HCT116 (cell line): ENCODE results near the gene KCND1. TPM values are rescaled to one million over a fixed set of nuclear protein-coding genes. Genes with fewer than 3 reads are reported as not detected.

ENCODE experiments used
- ATAC-seq: fragments of 200-7000 bp; cut with Tn5 transposase; 2 replicates; pipeline ENCODE4 v1.9.1; 2020; ENCODE audit warnings: mild to moderate bottlenecking, moderate library complexity
- BruUV-seq: library from RNA; stranded (reverse); fragments of 400-500 nt; replicated peaks from 2 replicates; lab custom pipeline; 2021; lab: Mats Ljungman, UMichigan
- CTCF ChIA-PET: fragments of 300-600 bp; sonication (Branson Sonifier 250); formaldehyde crosslinking; loops from one replicate; lab custom pipeline; 2021; ENCODE audit warnings: antibody characterized with exemption; lab: Charles Lee
- POLR2A ChIA-PET: fragments of 300-600, 350-600 bp; sonication (Branson Sonifier 250); formaldehyde crosslinking; loops from one replicate; lab custom pipeline; 2021; ENCODE audit warnings: antibody characterized with exemption; lab: Charles Lee
- RAD21 ChIA-PET, 2 experiments: fragments of 300-600 bp; sonication (Branson Sonifier 250); formaldehyde crosslinking; loops; one replicate each; lab custom pipeline; 2023; ENCODE audit warnings: low total read pairs in 2 of 2; ENCODE audit not compliant: uncharacterized antibody in 2 of 2, unreplicated experiment in 2 of 2, low non-redundant PET in 1 of 2; lab: Charles Lee
- DNase-seq: peaks from one replicate; pipeline ENCODE4 v3.0.0-alpha.2; 2010; ENCODE audit warnings: low read depth, low spot score
- H2AFZ ChIP-seq: fragments of 200-600 bp; shearing (Covaris generic), sonication (generic); 2 replicates; pipeline ENCODE4 v1.6.1; 2017; ENCODE audit warnings: low read depth, mixed run types, mixed read lengths, antibody characterized with exemption, low read length; ENCODE audit not compliant: poor library complexity, severe bottlenecking
- H3K27ac ChIP-seq: 2 replicates; pipeline ENCODE4 v1.5.1; 2012; ENCODE audit warnings: low read depth, low read length
- H3K27me3 ChIP-seq: fragments of 200-600 bp; sonication (generic); 2 replicates; pipeline ENCODE4 v1.6.1; 2016; ENCODE audit warnings: mixed run types, low read length, mixed read lengths; ENCODE audit not compliant: insufficient read depth
- H3K36me3 ChIP-seq, 2 experiments: fragments of 200-500 bp in 1 of 2; fragments of 200-600 bp in 1 of 2; sonication (Bioruptor generic) in 1 of 2; sonication (generic) in 1 of 2; 2 replicates each; pipeline versions ENCODE4 v1.5.1 to v1.6.1; 2014 to 2016; ENCODE audit warnings: low read length in 2 of 2, inconsistent platforms in 1 of 2, mixed read lengths in 1 of 2, mixed run types in 1 of 2; ENCODE audit not compliant: insufficient read depth in 2 of 2, control insufficient read depth in 1 of 2
- H3K4me1 ChIP-seq, 2 experiments: fragments of 200-600 bp in 1 of 2; sonication (generic) in 1 of 2; 2 replicates each; pipeline versions ENCODE4 v1.5.1 to v1.6.1; 2012 to 2017; ENCODE audit warnings: low read length in 2 of 2, inconsistent platforms in 1 of 2, mild to moderate bottlenecking in 1 of 2, mixed read lengths in 1 of 2, mixed run types in 1 of 2, moderate library complexity in 1 of 2; ENCODE audit not compliant: insufficient read depth in 2 of 2, control insufficient read depth in 1 of 2
- H3K4me2 ChIP-seq: fragments of 200-600 bp; sonication (generic); 2 replicates; pipeline ENCODE4 v1.6.1; 2017; ENCODE audit warnings: mixed run types, low read length, mixed read lengths
- H3K4me3 ChIP-seq, 2 experiments: fragments of 200-600 bp in 1 of 2; sonication (generic) in 1 of 2; replicated peaks in 1 of 2; 2 replicates each; pipeline ENCODE4 v1.5.1; 2011 to 2016; ENCODE audit warnings: low read length in 2 of 2, control low read depth in 1 of 2, low read depth in 1 of 2, mild to moderate bottlenecking in 1 of 2, mixed read lengths in 1 of 2, mixed run types in 1 of 2
- H3K79me2 ChIP-seq: fragments of 200-600 bp; sonication (generic); 2 replicates; pipeline ENCODE4 v1.6.1; 2017; ENCODE audit warnings: mild to moderate bottlenecking, mixed run types, low read length, moderate library complexity, mixed read lengths; ENCODE audit not compliant: insufficient read depth
- H3K9ac ChIP-seq: fragments of 200-600 bp; sonication (generic); 2 replicates; pipeline ENCODE4 v1.6.1; 2016; ENCODE audit warnings: low read length, mixed read lengths
- H3K9me2 ChIP-seq: fragments of 200-600 bp; sonication (generic), shearing (Covaris generic); 2 replicates; pipeline ENCODE4 v1.6.1; 2017; ENCODE audit warnings: mixed run types, mild to moderate bottlenecking, moderate library complexity; ENCODE audit not compliant: insufficient read depth
- H3K9me3 ChIP-seq, 2 experiments: fragments of 200-500 bp in 1 of 2; fragments of 200-600 bp in 1 of 2; sonication (Bioruptor generic) in 1 of 2; sonication (generic) in 1 of 2; 2 replicates each; pipeline ENCODE4 v1.6.1; 2014 to 2017; ENCODE audit warnings: low read length in 2 of 2, mixed read lengths in 2 of 2, inconsistent platforms in 1 of 2, low read depth in 1 of 2, mild to moderate bottlenecking in 1 of 2, mixed run types in 1 of 2, moderate library complexity in 1 of 2; ENCODE audit not compliant: control insufficient read depth in 1 of 2, insufficient read depth in 1 of 2
- H4K20me1 ChIP-seq: fragments of 200-600 bp; sonication (generic), shearing (Covaris generic); 2 replicates; pipeline ENCODE4 v1.6.1; 2017; ENCODE audit warnings: mixed run types, mild to moderate bottlenecking, moderate library complexity; ENCODE audit not compliant: insufficient read depth
- CBX3 ChIP-seq: IDR thresholded peaks from 2 replicates; pipeline ENCODE4 v1.6.1; 2012; ENCODE audit warnings: low read depth
- CEBPB ChIP-seq: IDR thresholded peaks from 2 replicates; pipeline ENCODE4 v1.6.1; 2012; ENCODE audit warnings: low read depth
- ELF1 ChIP-seq: IDR thresholded peaks from 2 replicates; pipeline ENCODE4 v1.6.1; 2012; ENCODE audit warnings: low read depth, borderline replicate concordance
- EZH2 ChIP-seq: fragments of 200-600 bp; sonication (generic); IDR thresholded peaks from 2 replicates; pipeline ENCODE4 v1.6.1; 2017; ENCODE audit warnings: antibody characterized with exemption, mixed run types
- FOSL1 ChIP-seq: IDR thresholded peaks from 2 replicates; pipeline ENCODE4 v1.6.1; 2012; ENCODE audit warnings: low read depth
- SIN3A ChIP-seq: IDR thresholded peaks from 2 replicates; pipeline ENCODE4 v1.6.1; 2012; ENCODE audit warnings: low read depth
- SP1 ChIP-seq: IDR thresholded peaks from 2 replicates; pipeline ENCODE4 v1.6.1; 2012; ENCODE audit warnings: low read depth
- TCF7L2 ChIP-seq: IDR thresholded peaks from 2 replicates; pipeline ENCODE4 v1.7.0; 2011; ENCODE audit warnings: borderline replicate concordance, inconsistent platforms; ENCODE audit not compliant: insufficient read depth, insufficient read length; ENCODE audit errors: extremely low read depth
- YY1 ChIP-seq: IDR thresholded peaks from 2 replicates; pipeline ENCODE4 v1.6.1; 2011; ENCODE audit warnings: low read length, low read depth, moderate library complexity, mild to moderate bottlenecking; ENCODE audit not compliant: insufficient replicate concordance; ENCODE audit errors: extremely low read depth
- ZNF274 ChIP-seq: fragments of 200-500 bp; sonication (Bioruptor generic); IDR thresholded peaks from 2 replicates; pipeline ENCODE4 v1.6.1; 2014; ENCODE audit warnings: mild to moderate bottlenecking, low read depth, low read length, inconsistent platforms
- intact Hi-C: fragments of 100-400 bp; cut with micrococcal nuclease; formaldehyde crosslinking; loops from 2 replicates; pipeline ENCODE4 v1.10.0; 2022
- total RNA-seq: library from RNA; stranded (reverse); gene quantifications from one replicate; pipeline ENCODE4 v1.2.1, GENCODE V29; 2021; ENCODE audit not compliant: unreplicated experiment
- TF ChIP-seq, protein P1 (sequence below): IDR thresholded peaks from 2 replicates; pipeline ENCODE4 v1.6.1; 2012
- TF ChIP-seq, protein P2 (sequence below): IDR thresholded peaks from 2 replicates; pipeline ENCODE4 v1.6.1; 2012; ENCODE audit warnings: low read depth

Gene KCND1
- total RNA-seq, 1 experiment from 2014 or later, result 5.5 TPM

DNA sequence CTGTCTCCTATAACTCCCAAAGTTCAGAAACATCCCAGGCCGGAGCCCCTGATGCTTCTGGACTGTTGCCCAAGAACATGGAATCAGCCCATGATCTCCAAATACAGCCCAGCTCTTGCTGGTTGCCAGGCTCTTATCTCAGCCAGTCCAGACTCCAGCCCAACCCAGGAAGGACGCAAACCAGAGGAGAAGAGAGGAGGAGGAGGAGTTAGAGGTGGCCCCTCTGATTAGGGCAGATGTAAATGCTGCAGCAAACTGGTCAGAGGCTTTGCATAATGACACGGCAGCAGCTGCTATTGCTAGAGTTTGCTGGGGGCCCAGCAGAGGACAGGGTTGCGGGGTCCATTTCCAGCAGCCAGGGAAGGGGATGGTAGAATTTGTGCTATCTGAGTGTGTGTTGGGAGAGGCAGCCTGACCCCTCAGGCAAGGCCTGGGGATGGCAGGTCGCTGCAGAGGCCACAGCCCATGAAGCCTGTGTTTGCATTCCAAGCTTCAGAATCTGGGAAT lies 10.0 kb downstream of the KCND1 start:
- no TSS peak for BruUV-seq
- H4K20me1 ChIP-seq, result no peaks in the 10 kb centered on the region
- no peak overlapping the region for H2AFZ ChIP-seq
- DNase-seq (no peak), ATAC-seq (no peak)
- no peak for TF ChIP-seq ZNF274
- no peak for TF ChIP-seq EZH2
- TF ChIP-seq TCF7L2, result no peak
- TF ChIP-seq, protein P1, sequence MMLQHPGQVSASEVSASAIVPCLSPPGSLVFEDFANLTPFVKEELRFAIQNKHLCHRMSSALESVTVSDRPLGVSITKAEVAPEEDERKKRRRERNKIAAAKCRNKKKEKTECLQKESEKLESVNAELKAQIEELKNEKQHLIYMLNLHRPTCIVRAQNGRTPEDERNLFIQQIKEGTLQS, result no peak
- TF ChIP-seq SP1, result no peak
- TF ChIP-seq YY1, result no peak
- ChIA-PET POLR2A (no interaction called here), RAD21 (no interaction called here), CTCF (no interaction called here)
- H3K9ac ChIP-seq, result no peak overlapping the region
- no peak overlapping the region for H3K4me2 ChIP-seq
- H3K4me3 ChIP-seq, result no peak overlapping the region
- H3K36me3 ChIP-seq, result no peaks in the 10 kb centered on the region
- H3K27ac ChIP-seq, result no peak overlapping the region
- H3K4me1 ChIP-seq, result peaks cover 6 to 9% of the 10 kb centered on the region in 2 experiments
- no peaks in the 10 kb centered on the region for H3K9me2 ChIP-seq
- H3K79me2 ChIP-seq, result peaks cover 5% of the 10 kb centered on the region
- intact Hi-C loops, result no loop called here
- H3K9me3 ChIP-seq, result no peaks in the 10 kb centered on the region
- no peaks in the 10 kb centered on the region for H3K27me3 ChIP-seq

DNA sequence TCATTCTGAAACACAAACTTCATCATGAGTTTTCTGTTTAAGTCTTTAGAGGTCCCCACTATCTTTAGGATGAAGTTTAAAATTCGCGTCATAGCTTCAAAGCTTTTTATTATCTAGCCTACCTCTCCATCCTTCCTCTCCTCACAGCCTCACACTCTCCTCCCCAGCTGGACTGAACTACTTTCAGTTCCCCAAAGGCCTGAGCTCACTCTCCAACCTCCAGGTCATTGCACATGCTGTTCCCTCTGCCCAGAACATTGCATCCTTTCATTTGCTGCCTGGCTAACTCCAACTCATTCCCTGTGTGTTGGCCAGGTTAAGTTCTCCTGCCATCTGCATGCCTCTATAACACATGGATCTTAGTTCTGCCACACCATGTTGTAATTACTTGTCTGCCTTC lies 11.4 kb downstream of the KCND1 start:
- peaks cover 18% of the 10 kb centered on the region for H3K79me2 ChIP-seq
- no peak overlapping the region for H3K4me3 ChIP-seq
- no TSS peak for BruUV-seq
- no peak overlapping the region for H3K9ac ChIP-seq
- H3K4me1 ChIP-seq, result peaks cover 11 to 18% of the 10 kb centered on the region in 2 experiments
- no peaks in the 10 kb centered on the region for H3K27me3 ChIP-seq
- ChIA-PET RAD21 (no interaction called here), CTCF (no interaction called here), POLR2A (no interaction called here)
- TF ChIP-seq ELF1 (no peak), CBX3 (no peak), YY1 (no peak), ZNF274 (no peak), TCF7L2 (no peak), FOSL1 (no peak), SIN3A (no peak), CEBPB (no peak)
- TF ChIP-seq, protein P2, sequence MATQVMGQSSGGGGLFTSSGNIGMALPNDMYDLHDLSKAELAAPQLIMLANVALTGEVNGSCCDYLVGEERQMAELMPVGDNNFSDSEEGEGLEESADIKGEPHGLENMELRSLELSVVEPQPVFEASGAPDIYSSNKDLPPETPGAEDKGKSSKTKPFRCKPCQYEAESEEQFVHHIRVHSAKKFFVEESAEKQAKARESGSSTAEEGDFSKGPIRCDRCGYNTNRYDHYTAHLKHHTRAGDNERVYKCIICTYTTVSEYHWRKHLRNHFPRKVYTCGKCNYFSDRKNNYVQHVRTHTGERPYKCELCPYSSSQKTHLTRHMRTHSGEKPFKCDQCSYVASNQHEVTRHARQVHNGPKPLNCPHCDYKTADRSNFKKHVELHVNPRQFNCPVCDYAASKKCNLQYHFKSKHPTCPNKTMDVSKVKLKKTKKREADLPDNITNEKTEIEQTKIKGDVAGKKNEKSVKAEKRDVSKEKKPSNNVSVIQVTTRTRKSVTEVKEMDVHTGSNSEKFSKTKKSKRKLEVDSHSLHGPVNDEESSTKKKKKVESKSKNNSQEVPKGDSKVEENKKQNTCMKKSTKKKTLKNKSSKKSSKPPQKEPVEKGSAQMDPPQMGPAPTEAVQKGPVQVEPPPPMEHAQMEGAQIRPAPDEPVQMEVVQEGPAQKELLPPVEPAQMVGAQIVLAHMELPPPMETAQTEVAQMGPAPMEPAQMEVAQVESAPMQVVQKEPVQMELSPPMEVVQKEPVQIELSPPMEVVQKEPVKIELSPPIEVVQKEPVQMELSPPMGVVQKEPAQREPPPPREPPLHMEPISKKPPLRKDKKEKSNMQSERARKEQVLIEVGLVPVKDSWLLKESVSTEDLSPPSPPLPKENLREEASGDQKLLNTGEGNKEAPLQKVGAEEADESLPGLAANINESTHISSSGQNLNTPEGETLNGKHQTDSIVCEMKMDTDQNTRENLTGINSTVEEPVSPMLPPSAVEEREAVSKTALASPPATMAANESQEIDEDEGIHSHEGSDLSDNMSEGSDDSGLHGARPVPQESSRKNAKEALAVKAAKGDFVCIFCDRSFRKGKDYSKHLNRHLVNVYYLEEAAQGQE, result no peak
- no peak overlapping the region for H3K27ac ChIP-seq
- H3K9me2 ChIP-seq, result no peaks in the 10 kb centered on the region
- peaks cover 3 to 4% of the 10 kb centered on the region in 2 experiments; a peak in 1 of 4 replicates for H3K36me3 ChIP-seq
- DNase-seq (no peak), ATAC-seq (no peak)
- intact Hi-C loops, result no loop called here
- no peaks in the 10 kb centered on the region for H4K20me1 ChIP-seq
- H2AFZ ChIP-seq, result no peak overlapping the region
- no peaks in the 10 kb centered on the region for H3K9me3 ChIP-seq
- no peak overlapping the region for H3K4me2 ChIP-seq
